Measurements from ENCODE around the gene GUCY2D. TPM values are rescaled to one million over a fixed set of nuclear protein-coding genes. Genes with fewer than 3 reads are reported as not detected.

GUCY2D gene
- total RNA-seq, 4 donors from 2014 or later: 0.30 TPM; not detected in 3

- no peak for DNase-seq (ENCODE audit: low spot score in 2 of 2)
- H3K9me3 ChIP-seq: no peaks in the 10 kb centered on the region
- WGBS, 2 donors: 11% methylated on average over 8 of the region's 8 CpGs
- H3K27ac ChIP-seq: no peak overlapping the region
- peaks cover 0 to 27% (median 0%) of the 10 kb centered on the region in 4 donors for H3K4me1 ChIP-seq
- peak overlapping the region in 1 of 4 donors; percentile 17 for H3K4me3 ChIP-seq
- H3K27me3 ChIP-seq: peaks cover 0 to 74% of the 10 kb centered on the region in 2 donors
- TF ChIP-seq CTCF (IDR thresholded peaks at IDR 0.05) (no peak), EP300 (IDR thresholded peaks at IDR 0.05) (no peak), POLR2A (IDR thresholded peaks at IDR 0.05) (no peak)
- no peaks in the 10 kb centered on the region for H3K36me3 ChIP-seq
These were observed 60.0 kb downstream of the GUCY2D start for GRCh38 chr17:8062435-8062806.

- peaks cover 0 to 21% (median 0%) of the 10 kb centered on the region in 4 donors for H3K4me1 ChIP-seq
- H3K27me3 ChIP-seq: peaks cover 0 to 72% of the 10 kb centered on the region in 2 donors
- H3K9me3 ChIP-seq: no peaks in the 10 kb centered on the region
- H3K27ac ChIP-seq: no peak overlapping the region
- H3K4me3 ChIP-seq: peak overlapping the region in 1 of 4 donors; percentile 17
- no peaks in the 10 kb centered on the region for H3K36me3 ChIP-seq
- TF ChIP-seq CTCF (IDR thresholded peaks at IDR 0.05) (no peak), EP300 (IDR thresholded peaks at IDR 0.05) (no peak), POLR2A (IDR thresholded peaks at IDR 0.05) (no peak)
- no peak for DNase-seq (ENCODE audit: low spot score in 2 of 2)
- WGBS, 2 donors: 11 to 12% methylated on average over 15 of the region's 15 CpGs
These were observed 60.5 kb downstream of the GUCY2D start for GRCh38 chr17:8062807-8063483.

DNA sequence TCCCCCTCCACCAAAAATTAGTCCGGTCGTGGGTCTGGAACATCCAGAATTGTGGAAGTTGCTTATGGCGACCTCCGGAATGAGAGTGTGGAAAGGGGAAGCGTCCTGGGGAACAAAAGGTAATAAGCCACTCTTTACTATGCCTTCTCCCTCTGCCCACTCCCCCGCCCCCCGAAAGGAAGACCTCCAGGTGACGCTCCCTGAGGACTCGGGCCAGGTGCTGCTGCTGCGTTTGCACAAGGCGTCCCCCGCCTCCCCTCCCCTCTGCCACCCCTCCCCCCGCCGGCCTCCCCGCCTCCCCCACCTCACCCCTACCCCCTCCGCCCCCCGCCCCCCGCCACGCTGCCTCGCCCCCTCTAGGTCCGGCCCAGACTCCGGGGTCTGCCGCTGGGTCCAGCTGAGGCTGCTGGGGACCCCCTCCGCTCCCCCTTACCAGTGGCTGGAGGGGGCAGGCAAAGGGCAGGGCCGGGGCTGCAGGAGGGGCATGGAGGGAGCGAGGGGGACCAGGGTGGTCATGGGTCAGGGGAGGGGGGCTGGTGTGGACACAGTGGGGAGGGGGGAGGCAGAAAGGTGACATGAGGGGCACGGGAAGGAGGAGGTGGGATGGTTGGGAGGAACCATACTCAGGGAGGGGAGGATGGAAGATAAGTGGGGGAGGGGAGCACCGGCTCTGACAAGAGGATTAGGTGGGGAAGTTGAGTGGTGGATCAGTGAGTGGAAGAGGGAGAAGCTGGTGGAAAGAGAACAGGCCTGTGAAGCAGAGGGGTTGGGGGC is 61.5 kb downstream of the GUCY2D start:
- WGBS, 2 donors: 7 to 8% methylated on average over 14 to 16 of the region's 28 CpGs
- Histone ChIP-seq H3K27me3 (peaks cover 0 to 62% of the 10 kb centered on the region in 2 donors), H3K36me3 (no peaks in the 10 kb centered on the region), H3K4me1 (peaks cover 0 to 21% (median 0%) of the 10 kb centered on the region in 4 donors), H3K9me3 (no peaks in the 10 kb centered on the region), H3K4me3 (no peak overlapping the region), H3K27ac (no peak overlapping the region)
- no peak for TF ChIP-seq EP300 (IDR thresholded peaks at IDR 0.05)
- TF ChIP-seq POLR2A (IDR thresholded peaks at IDR 0.05): no peak
- no peak for TF ChIP-seq CTCF (IDR thresholded peaks at IDR 0.05)
- DNase-seq (ENCODE audit: low spot score in 2 of 2): no peak

DNA sequence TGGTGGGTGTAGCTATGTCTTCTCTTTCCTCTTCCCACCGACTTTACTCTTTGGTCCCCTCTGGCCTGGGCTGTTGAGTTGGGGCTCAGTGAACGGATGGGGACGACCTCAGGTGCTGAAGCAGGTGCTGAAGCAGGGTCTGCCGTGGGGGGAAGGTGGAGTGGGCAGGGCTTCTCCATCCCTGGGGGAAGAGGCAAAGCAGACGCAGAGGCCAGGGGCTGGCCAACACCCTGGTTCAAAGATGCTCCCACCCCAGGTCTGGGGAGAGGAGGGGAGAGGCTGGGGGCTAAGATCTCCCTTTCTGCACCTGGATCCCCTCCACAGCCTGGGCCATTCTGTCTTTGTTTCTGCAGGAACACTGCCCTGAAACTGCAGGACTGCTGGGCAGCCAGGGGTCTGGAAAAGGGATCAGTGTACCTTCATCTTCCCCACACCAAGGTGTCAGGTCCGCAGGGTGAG is 62.2 kb downstream of the GUCY2D start:
- TF ChIP-seq POLR2A (IDR thresholded peaks at IDR 0.05) (no peak), EP300 (IDR thresholded peaks at IDR 0.05) (no peak), CTCF (IDR thresholded peaks at IDR 0.05) (no peak)
- Histone ChIP-seq H3K36me3 (no peaks in the 10 kb centered on the region), H3K27ac (no peak overlapping the region), H3K4me1 (peaks cover 0 to 23% (median 0%) of the 10 kb centered on the region in 4 donors), H3K4me3 (no peak overlapping the region), H3K9me3 (no peaks in the 10 kb centered on the region), H3K27me3 (peaks cover 0 to 56% of the 10 kb centered on the region in 2 donors)
- WGBS, 2 donors: 30 to 45% methylated on average over 6 of the region's 6 CpGs
- DNase-seq (ENCODE audit: low spot score in 2 of 2): no peak

All from tibial nerve (tissue), 4 donors.